Measurements from ENCODE around the gene NIPAL4.
A peak's percentile ranks its signal among the peaks of the same experiment; 100 is the strongest.

Gene NIPAL4

DNA sequence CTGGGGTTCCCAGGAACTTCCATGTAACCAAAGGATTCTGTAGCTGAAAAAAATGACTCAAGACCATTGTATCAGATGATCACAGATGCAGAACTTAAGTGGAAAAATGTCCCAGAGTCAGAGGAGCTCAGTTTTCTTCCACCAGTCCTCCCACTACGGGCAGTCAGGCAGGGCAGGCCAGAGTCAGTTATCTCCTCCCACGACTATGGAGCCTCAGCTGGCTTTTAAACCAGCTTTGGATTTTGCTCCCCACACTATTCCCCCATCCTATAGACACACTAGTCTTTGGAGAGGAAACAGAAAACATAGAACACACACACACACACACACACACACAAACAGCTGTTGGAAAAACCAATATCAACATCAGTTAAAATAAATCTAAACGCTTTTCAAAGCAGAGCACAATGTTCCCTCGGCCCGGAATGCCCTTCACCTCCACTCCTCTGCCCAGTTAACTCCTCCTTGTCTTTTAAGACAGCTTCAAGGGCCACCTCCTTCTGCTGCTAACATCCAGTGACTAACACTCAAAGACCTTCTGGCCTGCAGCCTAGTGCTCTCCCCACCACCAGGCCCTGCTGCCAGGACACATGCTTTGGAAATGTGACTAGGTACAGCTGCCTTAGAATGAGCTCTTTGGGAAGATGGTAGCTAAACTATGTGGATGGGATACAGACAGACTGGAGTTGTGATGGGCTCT is 56.8 kb downstream of the NIPAL4 start:
- no peak for DNase-seq (ENCODE audit: low spot score)

DNA sequence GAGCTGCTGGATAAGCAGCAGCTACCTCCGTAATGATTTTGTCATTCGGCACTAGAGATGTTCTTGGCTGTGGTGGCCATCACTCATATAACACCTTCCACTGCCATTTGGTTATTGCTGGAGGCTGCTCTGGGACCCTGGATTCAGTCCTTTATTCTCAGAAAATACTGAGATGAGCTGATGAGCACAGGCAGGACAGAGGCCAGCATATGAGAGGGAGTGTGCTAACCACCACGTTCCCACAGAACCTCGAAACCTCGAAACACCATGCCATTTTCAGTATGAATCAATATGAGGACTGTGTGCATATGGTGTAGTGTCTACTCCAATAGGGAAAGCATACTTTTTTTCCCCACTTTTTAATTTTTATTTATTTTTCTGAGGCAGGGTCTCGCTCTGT is 59.0 kb downstream of the NIPAL4 start:
- DNase-seq (ENCODE audit: low spot score): no peak

DNA sequence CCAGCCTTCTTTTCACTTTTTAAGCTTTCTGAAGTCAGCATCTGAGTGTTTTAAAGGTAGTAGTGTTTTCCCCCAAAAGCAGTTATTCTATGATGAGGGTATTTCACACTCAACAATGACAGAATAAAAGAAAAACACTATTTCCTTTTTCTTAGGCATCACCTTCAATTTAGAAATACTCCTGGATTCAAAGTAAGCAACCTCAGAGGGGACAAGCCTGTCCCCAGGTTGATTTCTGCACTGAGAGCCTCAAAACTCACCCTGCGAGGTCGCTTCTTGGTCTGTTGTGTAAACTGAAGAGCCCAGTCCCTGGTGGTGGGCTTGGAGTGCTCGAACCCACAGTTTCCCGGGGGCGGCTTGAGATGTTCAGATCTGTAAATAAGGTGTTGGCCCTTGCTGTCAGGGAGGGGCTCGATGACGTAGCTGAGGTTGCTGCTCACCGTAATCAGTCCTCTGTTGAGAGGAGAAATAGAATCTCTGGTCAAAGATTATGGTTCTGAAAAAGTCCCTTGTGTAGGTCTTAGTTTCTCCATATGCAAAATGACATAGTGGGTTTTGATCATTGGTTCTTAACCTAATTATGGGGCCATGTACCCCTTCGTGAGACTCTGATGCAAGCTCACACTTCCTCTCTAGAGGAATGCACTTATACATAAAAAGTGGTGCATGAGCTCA is 59.7 kb downstream of the NIPAL4 start:
- DNase-seq (ENCODE audit: low spot score): no peak

DNA sequence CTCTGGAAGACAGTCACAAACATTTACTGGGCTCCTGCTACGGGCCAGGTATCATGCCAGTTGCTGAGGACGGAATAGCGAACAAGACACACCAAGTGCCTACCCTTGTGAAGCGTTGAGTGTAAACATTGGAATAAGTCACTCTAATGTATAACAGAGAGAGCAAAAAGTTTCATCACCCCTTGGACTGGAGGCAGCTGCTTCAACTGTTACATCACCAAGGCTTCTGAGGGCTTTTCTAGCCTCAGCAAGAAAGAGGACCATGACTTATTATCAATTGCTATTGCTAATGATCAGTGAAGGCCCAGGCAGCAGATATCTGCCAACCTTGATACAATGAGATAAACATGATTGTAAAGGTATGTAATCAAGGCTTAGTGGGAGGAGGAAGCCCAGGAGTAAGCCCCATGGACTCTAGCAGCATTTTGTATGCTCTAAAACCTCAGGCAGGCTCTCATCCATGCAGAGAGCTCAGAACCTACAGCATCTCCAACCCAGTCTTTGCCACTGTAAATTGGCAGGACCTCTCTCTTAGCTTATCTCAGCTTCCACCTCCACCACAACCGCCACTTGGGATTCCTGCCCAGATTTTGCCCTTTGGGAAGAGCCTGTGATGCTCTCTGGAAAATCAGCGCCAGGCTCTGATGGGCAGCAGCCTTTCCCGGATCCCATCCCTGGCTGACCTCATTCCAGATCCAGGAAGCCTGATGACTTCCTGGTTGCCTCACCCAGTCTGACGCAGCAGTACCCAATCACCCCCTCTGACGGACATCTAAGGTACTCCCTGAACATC is 61.1 kb downstream of the NIPAL4 start:
- no peak for DNase-seq (ENCODE audit: low spot score)

DNA sequence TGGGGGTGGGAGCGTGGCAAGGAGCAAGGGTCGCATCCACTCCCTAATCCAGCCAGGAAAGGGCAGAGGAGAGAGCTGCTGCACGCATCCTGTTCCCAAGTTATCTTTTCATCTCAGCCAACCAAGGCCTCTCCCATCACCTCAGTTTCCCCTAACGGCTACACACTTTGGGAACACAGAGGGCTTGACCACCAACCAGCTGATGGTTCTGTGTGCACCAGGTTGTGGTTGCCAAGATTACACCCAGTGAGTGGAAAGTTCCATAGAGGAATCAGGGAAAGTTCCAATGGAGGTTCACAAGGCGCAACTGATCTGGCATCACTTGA is 61.7 kb downstream of the NIPAL4 start:
- no peak for DNase-seq (ENCODE audit: low spot score)

DNA sequence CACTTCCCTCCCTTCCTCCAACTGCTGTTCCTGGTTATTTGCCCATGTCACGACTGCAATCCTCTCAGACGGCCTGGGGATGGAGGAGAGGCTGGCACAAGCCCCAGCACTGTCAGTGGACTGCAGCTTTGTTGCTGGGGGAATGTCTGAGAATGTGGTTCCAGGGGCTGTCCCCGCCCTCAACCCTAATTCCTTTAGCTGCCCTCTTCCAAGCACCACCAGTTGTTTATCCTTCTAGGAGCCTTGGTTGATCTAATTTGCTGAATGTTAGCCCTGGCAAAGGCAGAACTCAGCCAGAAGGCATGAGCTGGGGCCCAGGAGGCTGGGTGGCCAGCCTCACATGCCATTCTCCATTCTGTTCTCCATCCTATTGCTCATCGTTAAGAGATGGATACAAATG is 64.0 kb downstream of the NIPAL4 start:
- peak; percentile 15 for DNase-seq (ENCODE audit: low spot score)
